HG03045 (cell line): ENCODE results near the gene IBA57.
"Not testable (repeated sequence)": the region's sequence is repeated elsewhere in the genome, so short reads cannot be mapped to it uniquely, and the experiment has no call there.

Experiments
- ATAC-seq: cut with Tn5 transposase; IDR thresholded peaks from one replicate; pipeline ENCODE4 v1.9.1; 2021; ENCODE audit warnings: mild to moderate bottlenecking, moderate library complexity; ENCODE audit not compliant: unreplicated experiment

Gene IBA57

DNA sequence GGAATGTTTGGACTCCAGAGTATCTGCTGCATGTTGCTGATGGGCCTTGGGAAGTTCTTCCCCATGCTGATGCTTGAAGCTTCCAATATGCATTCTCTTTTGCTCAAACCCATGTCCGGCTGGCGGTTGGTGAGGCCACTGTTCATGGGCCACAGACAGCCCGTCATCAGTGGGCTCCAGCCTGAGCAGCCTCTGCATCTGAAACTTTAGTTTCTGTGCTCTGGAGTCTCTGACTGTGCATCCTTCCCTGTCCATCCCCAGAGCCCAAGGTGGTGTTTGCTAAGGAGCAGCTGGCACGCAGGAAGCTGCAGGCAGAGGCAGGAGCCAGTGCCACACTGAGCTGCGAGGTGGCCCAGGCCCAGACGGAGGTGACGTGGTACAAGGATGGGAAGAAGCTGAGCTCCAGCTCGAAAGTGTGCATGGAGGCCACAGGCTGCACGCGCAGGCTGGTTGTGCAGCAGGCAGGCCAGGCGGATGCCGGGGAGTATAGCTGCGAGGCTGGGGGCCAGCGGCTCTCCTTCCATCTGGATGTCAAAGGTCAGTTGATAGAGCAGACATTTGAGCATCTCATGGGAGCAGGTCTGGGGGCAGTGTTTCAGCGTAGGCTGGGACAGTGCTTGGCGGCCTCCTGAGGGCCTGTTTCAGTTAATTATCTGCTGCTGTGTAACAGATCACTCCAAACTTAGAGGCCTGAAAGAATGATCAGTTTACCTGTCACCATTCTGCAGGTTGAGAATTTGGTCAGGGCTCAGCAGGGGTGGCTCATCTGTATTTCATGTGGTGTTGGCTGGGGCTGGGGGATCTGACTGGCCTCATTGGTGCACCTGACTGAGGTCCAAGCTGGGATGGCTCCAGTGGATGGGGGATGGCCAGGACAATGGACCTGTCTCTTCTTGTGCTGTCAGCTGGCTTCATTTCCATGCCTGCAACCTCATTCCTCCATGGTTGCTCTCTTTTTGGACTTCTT, 58.9 kb downstream of the IBA57 start:
- ATAC-seq = no peak

DNA sequence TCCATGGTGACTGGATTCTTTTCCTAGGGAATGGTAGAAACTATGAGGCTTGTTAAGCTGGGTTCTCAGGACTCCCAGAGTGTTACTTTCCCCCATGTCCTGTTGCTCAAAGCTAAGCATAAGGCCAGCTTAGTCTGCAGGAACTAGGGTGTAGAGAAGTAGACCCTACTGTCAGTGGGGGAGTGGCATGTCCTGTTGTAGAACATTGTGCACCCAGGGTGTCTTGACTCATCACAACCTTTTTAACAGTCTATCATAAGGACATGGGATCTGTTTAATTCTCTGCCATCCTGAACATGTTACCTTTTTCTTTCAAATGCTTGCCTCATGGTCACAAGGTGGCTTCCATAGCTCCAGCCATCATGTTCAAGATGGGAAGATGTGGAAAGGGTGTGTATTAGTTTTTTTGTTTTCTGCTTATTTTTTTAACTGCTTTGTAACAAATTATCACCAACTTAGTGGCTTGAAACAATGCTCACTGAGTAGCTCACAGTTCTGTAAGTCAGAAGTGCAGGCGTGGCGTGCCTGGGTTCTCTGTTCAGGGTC, 59.6 kb downstream of the IBA57 start:
- no peak for ATAC-seq

DNA sequence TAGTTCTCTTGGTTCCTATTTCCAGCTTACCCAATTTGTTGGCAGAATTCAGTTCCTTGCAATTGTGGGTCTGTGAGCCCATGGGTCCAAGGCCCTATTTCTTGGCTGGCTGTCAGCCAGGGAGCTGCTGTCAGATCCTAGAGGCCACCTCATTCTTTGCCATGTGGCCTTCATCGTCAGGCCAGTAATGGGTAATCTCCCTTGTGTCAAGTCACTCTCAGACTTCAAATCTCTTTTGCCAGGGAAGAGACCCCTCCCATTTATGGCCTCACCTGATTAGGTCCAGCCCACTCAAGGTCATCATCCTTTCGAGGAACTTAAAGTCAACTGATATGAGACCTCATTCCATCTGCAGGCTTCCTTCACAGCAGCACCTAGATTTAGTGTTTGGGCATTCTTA, 60.1 kb downstream of the IBA57 start:
- ATAC-seq = no peak

DNA sequence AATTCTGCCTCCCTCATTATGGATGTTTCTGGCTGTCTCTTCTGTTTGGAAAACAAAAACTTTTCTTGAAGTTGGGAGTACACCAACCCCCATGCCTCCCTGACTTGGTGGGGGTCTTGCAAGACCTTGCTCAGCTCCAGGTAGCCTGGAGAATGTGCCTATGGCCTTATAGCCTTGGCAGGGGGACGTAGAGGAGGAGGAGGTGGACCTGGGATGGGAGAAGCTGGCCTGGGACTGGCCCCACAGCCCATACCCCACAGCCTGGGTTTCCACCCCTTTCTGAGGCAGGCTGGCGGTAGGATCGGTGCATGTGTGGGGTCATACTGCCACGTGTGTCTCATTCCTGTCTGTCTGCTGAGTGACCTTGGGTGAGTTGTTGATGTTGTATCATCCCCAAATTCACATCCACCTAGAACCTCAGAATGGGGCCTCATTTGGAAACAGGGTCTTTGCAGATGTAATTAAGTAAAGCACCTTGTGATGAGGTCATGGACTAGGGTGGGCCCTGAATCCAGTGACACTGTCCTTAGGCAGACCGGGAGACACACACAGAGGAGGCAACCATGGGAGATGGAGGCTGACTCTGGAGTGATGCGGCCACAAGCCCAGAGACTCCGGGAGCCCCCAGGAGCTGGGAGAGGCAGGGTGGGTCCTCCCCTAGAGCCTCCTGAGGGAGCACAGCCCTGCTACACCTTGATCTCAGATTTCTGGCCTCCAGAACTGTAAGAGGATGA, 60.7 kb downstream of the IBA57 start:
- no peak for ATAC-seq

DNA sequence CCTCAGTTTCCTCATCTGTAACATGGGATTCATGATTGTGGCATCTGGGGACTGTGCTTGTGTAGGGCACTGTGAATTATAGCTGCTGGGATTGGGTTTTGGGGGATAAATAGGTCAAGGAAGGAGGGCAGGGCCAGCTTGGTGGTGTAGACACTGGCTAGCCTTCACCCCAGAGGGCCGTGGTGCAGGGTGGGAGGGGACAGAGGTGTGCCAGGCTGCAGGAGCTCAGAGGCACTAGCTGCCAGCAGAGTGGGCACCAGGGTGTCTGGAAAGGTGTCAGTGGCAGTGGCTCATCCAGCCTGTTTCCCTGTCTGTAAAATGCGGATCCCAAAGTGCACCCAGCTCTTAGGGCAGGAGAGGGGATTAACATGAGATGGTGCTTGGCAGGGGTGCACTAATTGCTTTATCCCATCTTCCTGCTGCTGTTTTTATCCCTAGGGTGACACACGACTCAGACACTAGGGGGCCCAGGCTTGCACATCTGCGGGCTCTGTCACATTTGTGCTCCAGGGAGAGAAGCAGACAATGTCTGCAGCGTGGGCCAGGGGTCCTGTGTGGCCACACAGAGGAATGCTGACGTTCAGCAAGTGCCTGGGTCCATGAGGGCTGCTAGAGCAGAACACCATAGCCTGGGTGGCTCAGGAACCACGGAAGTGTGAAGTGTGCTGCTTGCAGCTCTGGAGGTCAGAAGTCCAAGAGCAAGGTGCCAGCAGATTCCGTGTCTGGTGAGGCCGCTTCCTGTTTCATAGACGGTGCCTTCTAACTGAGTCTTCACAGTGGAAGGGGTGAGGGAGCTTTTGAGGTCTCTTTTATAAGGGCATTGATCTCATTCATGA, 61.6 kb downstream of the IBA57 start:
- no peak for ATAC-seq

DNA sequence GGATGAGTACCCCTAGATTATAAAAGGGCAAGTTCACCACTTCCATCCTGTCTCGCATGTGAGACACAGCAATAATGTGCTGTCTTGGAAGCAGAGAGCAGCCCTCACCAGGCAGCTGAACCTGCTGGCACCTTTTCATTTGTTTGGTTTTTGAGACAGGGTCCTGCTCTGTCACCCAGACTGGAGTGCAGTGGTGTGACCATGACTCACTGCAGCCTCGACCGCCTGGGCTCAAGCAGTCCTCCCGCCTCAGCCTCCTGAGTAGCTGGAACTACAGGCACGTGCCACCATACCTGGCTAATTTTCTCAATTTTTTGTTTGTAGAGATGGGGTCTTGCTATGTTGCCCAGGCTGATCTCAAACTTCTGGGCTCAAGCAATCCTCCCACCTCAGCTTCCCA, 62.5 kb downstream of the IBA57 start:
- not testable (repeated sequence) for ATAC-seq

DNA sequence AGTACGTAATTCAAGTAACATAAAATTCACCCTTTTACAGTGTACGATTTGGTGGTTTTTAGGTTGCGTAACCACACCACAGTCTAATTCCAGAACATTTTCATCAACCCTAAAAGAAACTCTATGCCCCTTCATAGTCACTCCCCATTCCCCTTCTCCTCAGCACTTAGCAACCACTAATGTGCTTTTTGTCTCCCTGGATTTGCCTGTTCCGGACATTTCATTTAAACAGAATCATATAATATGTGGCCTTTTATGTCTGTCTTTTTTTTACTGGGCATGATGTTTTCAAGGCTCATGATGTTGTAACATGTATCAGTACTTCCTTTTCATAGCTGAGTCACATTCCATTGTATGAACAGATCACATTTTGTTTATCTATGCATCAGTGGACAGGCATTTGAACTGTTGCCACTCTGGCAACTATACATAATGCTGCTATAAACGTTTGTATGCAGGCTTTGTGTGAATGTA, 63.0 kb downstream of the IBA57 start:
- no peak for ATAC-seq

DNA sequence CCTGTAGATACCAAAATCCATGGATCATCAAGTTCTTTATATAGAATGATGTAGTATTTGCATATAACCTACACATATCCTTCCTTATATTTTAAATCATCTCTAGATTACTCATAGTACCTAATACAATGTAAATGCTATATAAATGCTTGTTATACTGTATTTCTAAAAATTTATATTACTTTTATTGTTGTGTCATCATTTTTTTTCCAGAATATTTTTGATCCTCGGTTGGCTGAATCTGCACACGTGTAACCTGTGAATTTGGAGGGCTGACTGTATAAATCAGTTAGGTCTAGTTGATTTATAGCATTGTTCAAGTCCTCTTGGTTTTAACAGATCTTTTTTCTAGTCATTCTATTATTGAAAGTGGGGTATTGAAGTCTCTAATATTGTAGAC, 65.6 kb downstream of the IBA57 start:
- no peak for ATAC-seq
